Esophagus muscularis mucosa (tissue), 3 donors: Measurements from ENCODE around the gene MBNL1.

Experiments used
- POLR2A ChIP-seq: fragments of 450-650 bp; IDR thresholded peaks from one replicate; pipeline ENCODE4 v1.6.1; 2017; ENCODE audit warnings: antibody characterized with exemption, moderate library complexity, mild to moderate bottlenecking, low read depth
- POLR2AphosphoS5 ChIP-seq, 2 donors: sonication (generic); formaldehyde crosslinking; IDR thresholded peaks; one replicate each; pipeline ENCODE4 v1.6.1; 2017; ENCODE audit warnings: antibody characterized with exemption in 2 of 2
- TF ChIP-seq, protein P1 (sequence below), 3 experiments: fragments of 200-600 bp in 2 of 3; fragments of 450-650 bp in 1 of 3; sonication (generic) in 2 of 3; IDR thresholded peaks; one replicate each; pipeline ENCODE4 v1.5.1; 2017 to 2019; ENCODE audit warnings: antibody characterized with exemption in 3 of 3, mild to moderate bottlenecking in 2 of 3, moderate library complexity in 1 of 3

- TF ChIP-seq POLR2A (no peak), POLR2AphosphoS5 (IDR thresholded peaks at IDR 0.05) (no peak)
- TF ChIP-seq, protein P1, sequence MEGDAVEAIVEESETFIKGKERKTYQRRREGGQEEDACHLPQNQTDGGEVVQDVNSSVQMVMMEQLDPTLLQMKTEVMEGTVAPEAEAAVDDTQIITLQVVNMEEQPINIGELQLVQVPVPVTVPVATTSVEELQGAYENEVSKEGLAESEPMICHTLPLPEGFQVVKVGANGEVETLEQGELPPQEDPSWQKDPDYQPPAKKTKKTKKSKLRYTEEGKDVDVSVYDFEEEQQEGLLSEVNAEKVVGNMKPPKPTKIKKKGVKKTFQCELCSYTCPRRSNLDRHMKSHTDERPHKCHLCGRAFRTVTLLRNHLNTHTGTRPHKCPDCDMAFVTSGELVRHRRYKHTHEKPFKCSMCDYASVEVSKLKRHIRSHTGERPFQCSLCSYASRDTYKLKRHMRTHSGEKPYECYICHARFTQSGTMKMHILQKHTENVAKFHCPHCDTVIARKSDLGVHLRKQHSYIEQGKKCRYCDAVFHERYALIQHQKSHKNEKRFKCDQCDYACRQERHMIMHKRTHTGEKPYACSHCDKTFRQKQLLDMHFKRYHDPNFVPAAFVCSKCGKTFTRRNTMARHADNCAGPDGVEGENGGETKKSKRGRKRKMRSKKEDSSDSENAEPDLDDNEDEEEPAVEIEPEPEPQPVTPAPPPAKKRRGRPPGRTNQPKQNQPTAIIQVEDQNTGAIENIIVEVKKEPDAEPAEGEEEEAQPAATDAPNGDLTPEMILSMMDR (IDR thresholded peaks at IDR 0.05) = no peak
Measured at GRCh38 chr3:152232679-152233078, 36.0 kb upstream of the MBNL1 start.
